Placental pericyte (primary cell): ENCODE measurements around the gene GOLGA8G. TPM values are rescaled to one million over a fixed set of nuclear protein-coding genes. Genes with fewer than 3 reads are reported as not detected.

Experiments
- small RNA-seq: library from RNA; depleted of rRNA; stranded (forward); fragments of <200 nt; gene quantifications from one replicate; pipeline ENCODE3, GENCODE V24; 2012; ENCODE audit warnings: low replicate concordance
- total RNA-seq: library from RNA; depleted of rRNA; stranded (reverse); fragments of >200 nt; gene quantifications from 2 replicates; pipeline ENCODE4 v1.2.3, GENCODE V29; 2012

The GOLGA8G gene
- total RNA-seq = not detected in 2 replicates

GRCh38 chr15:28532954-28533353 lies at the start of gene GOLGA8G:
TSS of gene GOLGA8G (minus strand) at chr15:28532971. CDS start at chr15:28532909, 62 bp downstream.

GRCh38 chr15:28553268-28553667 lies 20.5 kb upstream of the GOLGA8G start, which contains the start of gene GOLGA6L25:
TSS of gene GOLGA6L25 (plus strand) at chr15:28553568. CDS start at chr15:28553629, 61 bp downstream.

Small RNA genes lying within 50 kb of the gene (small RNA-seq; reads per million reads assigned to genes)
- not detected for gene AC138749.2
- gene AC138749.4 = not detected
- not detected for gene AC138749.5
- gene MIR4509-3 = not detected
- not detected for gene RF00017

Other genes starting within 250 kb of the GOLGA8G start
- gene HERC2, start 210.8 kb downstream of the GOLGA8G start, total RNA-seq = 45.7 and 53.4 TPM in 2 replicates
- not detected in 2 replicates for gene GOLGA6L24, start 174.9 kb downstream of the GOLGA8G start, total RNA-seq
- not detected in 2 replicates for gene GOLGA8F, start 154.3 kb downstream of the GOLGA8G start, total RNA-seq
- not detected in 2 replicates for gene GOLGA6L25, start 20.6 kb upstream of the GOLGA8G start, total RNA-seq
- under 0.01 TPM in 1 of 2 replicates, not detected in the other for gene GOLGA8M, start 179.4 kb upstream of the GOLGA8G start, total RNA-seq